Kidney epithelial cell (primary cell): ENCODE data around the gene NCOA5. TPM values are rescaled to one million over a fixed set of nuclear protein-coding genes. Genes with fewer than 3 reads are reported as not detected.
A peak's percentile ranks its signal among the peaks of the same experiment; 100 is the strongest.

Experiments
- DNase-seq: peaks from one replicate; pipeline ENCODE4 v3.0.0-alpha.2; 2010; ENCODE audit warnings: low read depth
- H3K27me3 ChIP-seq: 2 replicates; pipeline ENCODE4 v1.6.0; 2011; ENCODE audit warnings: low read length; ENCODE audit not compliant: control insufficient read depth, insufficient read depth
- H3K36me3 ChIP-seq: 2 replicates; pipeline ENCODE4 v1.5.1; 2011; ENCODE audit warnings: low read length; ENCODE audit not compliant: control insufficient read depth, insufficient read depth
- H3K4me3 ChIP-seq: 2 replicates; pipeline ENCODE4 v1.5.1; 2011; ENCODE audit warnings: low read depth, mild to moderate bottlenecking, control low read depth, low read length
- CTCF ChIP-seq: IDR thresholded peaks from 2 replicates; pipeline ENCODE4 v1.5.1; 2011; ENCODE audit warnings: mild to moderate bottlenecking, moderate library complexity, low read length, control low read depth, inconsistent platforms; ENCODE audit not compliant: insufficient read depth, poor library complexity, severe bottlenecking
- total RNA-seq: library from RNA; depleted of rRNA; stranded (reverse); fragments of >200 nt; gene quantifications from 2 replicates; pipeline ENCODE4 v1.2.3, GENCODE V29; 2015

The NCOA5 gene
- total RNA-seq, 1 donor from 2014 or later: 31.4 TPM

DNA sequence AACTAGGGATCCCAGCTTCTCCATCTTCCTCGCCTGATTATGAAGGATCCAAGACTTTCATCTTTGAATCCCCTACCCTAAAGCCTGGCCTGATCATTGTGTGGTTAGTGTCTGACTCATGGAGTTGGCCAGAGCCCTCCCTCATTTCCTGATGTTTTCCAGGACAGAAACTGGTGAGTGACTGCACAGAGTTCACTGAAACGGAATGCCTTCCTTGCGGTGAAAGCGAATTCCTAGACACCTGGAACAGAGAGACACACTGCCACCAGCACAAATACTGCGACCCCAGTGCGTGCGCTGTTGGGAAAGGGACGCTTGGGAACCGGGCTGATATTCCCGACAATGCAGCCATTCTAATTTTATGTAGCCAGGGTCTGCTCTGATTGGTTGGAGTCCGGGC, 32.3 kb upstream of the NCOA5 start:
- Histone ChIP-seq H3K4me3 (no peak overlapping the region), H3K27me3 (no peaks in the 10 kb centered on the region), H3K36me3 (peaks cover 6% of the 10 kb centered on the region)
- TF ChIP-seq CTCF: no peak
- DNase-seq: peak; percentile 61

DNA sequence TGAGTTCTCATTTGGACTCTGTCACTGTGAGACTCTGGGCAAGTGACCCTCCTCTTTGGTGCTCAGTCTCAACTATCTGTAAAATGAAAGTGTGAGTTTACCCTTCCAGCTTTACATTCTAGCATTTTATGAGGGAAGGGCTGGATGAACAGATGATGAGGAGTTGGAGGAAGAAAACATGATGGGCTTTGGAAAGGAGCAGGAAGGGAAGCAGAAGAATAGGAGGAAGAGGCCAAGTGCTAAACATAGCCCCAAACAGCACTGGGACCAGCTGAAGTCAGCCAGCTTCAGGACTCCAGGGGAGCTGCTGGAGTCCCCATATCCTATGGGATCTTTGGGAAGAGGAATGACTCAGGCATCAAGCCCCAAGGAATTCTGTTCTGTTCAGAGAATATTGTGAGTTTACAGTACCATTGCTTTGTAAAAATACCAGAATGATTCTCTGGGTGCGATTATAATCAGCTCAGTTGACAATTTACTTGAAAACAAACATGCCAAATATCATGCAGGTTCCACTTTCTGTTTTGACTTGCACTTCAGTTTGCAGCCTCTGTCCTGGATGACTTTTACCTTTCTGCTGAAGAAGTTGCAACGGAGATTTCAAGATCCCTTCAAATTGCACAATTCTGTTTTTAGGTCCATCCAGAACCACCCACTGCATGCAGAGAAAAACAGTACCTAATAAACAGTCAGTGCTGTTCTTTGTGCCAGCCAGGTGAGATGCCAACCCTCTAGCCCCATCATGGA, 31.6 kb upstream of the NCOA5 start:
- H3K36me3 ChIP-seq: peaks cover 4% of the 10 kb centered on the region
- H3K4me3 ChIP-seq: no peak overlapping the region
- no peak for DNase-seq
- TF ChIP-seq CTCF: no peak
- no peaks in the 10 kb centered on the region for H3K27me3 ChIP-seq

DNA sequence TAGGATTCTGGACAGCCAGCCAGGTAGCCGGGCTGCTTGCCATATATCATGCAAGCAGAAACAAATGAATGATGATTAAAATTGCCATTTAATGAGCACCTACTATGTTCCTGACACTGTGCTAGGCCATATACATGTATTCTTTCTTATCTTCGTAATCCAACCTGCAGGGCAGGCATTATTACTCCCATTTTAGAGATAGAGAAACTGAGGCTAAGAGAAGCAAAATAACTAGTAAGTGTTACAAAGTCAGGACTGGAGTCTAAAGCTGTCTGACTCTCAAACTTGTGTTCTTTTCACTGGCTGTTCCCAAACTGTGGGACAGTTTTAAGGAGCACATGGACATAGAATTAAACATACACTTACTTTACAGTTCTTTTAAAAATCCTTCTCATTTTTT, 30.4 kb upstream of the NCOA5 start:
- Histone ChIP-seq H3K36me3 (peaks cover 4% of the 10 kb centered on the region), H3K27me3 (no peaks in the 10 kb centered on the region), H3K4me3 (no peak overlapping the region)
- TF ChIP-seq CTCF: no peak
- no peak for DNase-seq

DNA sequence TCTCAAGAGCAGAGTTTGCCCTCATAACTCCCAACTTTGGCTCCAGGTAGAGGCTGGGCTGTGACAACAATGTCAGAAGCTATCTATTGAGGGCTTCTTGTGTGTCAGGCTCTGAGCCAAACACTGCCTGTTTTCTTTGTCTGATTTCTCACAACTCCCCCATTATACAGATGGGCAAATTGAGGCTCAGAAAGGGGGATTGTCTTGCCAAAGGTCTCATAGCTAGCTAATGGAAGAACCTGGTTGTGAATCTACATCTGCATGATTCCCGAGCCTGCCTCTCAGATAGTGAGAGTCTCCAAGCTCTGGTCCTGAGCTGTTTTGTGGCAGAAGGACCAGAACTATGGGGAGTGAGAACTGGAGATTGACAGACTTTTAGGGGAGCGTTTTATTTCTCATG, 29.8 kb upstream of the NCOA5 start:
- Histone ChIP-seq H3K4me3 (peak overlapping the region; percentile 65), H3K36me3 (peaks cover 4% of the 10 kb centered on the region), H3K27me3 (no peaks in the 10 kb centered on the region)
- no peak for DNase-seq
- TF ChIP-seq CTCF: no peak

DNA sequence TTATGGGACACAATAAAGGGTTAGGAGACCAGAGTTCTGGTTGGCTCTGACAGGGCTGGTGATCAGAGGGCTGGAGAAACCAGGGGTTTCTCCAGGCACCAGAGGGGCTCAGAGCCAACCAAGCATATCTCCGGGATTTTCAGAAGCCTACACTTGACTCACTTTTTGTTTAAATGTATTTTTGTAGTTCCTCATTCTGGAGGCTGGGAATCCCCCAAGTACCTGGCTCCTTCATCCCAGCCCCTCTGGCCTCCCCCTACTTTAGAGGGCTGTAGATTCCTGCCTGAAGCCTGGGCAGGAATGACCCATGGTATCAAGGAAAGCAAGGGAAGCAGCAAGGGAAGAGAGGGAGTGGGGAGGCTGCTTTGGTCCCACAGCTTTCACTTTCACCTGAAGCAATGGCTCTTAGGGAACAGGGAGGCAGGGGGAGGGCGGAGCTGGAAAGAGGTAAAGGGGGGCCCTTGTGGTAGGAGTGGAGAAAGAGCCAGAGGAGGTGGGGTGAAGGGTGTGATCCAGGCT, 29.3 kb upstream of the NCOA5 start:
- no peak for TF ChIP-seq CTCF
- Histone ChIP-seq H3K27me3 (peaks cover 2% of the 10 kb centered on the region), H3K36me3 (peaks cover 3% of the 10 kb centered on the region), H3K4me3 (peak overlapping the region; percentile 65)
- no peak for DNase-seq
